GM20431 (cell line): ENCODE data around the gene METTL5.
"Not testable (repeated sequence)": the region's sequence is repeated elsewhere in the genome, so short reads cannot be mapped to it uniquely, and the experiment has no call there.

Experiments used
- in situ Hi-C: fragments of 300-500 bp; cut with MseI, MboI; formaldehyde crosslinking; loops from one replicate; pipeline ENCODE4 v1.15.0; 2020; ENCODE audit warnings: low sequenced_read_pairs; ENCODE audit not compliant: unreplicated experiment

METTL5 gene

DNA sequence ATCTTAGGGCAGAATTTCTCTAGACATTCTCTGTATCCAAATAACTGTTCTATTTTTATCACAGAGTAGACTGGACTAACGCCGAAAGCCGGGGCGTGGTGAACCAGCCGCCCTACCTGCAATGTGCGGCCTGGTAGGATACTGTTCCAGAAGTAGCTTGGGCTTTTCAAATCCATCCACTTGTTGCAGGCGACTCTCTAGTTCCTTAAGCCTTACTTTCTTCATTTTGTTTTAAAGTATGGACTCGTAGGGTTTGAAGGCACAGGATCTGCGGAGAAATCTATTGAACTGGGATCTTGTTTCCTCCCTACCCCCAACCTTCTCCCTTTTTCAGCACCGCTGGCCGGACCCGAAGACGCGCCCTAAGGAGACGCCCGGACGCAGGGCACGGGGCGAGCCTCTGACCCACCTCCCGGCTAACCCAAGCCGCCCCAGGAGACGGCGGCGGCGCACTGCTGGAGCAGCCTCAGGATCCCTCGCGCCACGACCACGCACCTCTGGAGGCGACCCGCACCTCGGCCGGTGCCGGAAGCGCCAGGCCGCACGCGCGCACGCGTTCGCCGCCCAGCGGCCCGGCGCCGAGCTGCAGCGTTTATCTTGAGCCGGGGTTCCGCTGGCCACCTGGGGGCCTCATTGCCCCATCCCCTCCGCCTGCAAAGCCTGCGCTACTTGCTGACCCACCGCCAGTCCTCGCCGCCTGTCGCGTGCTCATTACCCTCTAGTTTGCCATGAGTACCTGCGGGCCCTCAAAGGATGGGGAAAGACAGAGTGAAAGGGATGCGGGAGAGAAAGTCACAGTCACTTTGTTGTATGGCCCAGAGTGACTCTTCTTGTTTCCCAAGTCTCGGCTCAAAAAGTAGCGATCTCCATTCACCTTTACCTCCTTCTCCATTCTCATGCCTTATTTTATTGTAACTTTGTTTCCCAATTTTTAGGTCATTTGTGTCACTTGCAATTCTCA, at the start of gene METTL5:
Gene METTL5 (minus strand): TSS at position 533 of the 961 bp plus-strand sequence. CDS start 308 bp downstream, at position 225.
- in situ Hi-C loops, result no loop called here

DNA sequence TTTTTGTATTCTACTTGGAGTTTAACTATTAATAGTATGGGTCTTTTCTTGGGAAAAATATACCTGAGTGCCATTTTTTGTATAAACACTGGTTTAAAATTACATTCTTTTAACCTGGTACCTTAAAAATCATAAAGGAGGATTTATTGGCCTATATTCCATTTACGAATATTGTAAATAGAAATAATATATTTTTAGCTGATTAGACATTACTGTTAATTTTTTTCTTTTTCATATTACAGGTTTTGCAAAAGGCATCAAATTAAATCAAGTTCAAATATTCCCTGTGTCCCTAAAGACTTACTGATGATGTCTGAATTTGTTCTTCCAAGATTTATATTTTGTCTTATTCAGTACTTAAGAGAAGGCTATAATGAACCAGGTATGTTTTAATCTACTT, 47.3 kb upstream of the METTL5 start:
- in situ Hi-C loops, result no loop called here

DNA sequence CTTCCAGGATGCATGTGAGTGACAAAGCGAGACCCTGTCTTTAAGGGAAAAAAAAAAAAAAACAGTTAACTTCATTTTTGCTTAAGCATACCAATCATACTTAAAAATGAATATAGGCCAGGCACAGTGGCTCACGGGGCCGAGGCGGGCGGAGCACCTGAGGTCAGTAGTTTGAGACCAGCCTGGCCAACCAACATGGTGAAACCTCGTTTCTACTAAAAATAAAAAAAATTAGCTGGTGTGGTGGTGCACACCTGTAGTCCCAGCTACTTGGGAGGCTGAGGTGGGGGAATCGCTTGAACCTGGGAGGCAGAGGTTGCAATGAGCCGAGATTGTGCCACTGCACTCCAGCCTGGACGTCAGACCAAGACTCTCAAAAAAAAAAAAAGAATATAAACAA, 46.7 kb upstream of the METTL5 start:
- in situ Hi-C loops, result not testable (repeated sequence)

DNA sequence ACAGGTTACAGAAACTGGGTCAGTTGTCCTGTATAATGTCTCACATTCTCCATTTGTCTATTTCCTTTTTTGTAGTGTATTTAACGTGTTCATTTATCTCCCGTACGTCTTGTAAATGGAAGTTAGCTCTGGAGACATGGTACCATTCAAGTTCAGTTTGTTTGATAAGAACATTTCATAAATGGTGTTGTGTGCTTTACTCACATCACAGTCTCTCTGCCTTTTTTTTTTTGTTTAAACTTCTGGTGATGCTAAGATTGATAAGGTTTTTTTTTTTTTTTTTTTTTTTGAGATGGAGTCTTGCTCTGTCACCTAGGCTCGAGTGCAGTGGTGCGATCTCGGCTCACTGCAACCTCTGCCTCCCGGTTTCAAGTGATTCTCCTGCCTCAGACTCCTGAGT, 44.2 kb upstream of the METTL5 start:
- in situ Hi-C loops, result no loop called here

DNA sequence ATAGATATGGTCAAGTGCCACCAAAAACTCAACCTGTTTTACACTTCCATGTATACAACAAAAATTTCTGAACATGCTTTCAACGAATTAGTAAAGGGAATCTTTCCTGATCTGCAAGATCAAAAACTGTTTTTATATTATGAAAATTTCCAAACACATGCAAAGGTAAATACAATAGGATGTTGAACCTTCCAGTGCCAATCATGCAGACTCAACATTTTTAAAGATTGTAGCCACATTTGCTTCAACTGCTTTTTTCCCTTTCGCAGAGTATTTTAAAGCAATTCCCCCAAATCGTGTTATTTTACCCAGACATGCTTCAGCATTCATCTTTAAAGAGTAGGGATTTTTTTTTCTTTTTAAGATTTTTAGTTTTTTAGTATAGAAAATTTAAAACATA, 42.9 kb upstream of the METTL5 start:
- in situ Hi-C loops, result no loop called here

DNA sequence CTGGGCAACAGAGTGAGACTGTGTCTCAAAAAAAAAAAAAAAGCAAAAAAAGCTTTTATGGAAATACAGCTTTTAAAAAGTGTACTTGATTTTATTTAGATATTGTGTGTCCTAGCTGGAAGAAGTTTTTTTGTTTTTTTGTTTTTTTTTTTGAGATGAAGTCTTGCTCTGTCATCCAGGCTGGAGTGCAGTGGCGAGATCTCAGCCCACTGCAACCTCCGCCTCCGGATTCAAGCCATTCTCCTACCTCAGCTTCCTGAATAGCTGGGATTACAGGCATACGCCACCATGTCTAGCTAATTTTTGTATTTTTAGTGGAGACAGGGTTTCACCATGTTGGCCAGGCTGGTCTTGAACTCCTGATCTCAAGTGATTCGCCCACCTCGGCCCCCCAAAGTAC, 41.5 kb upstream of the METTL5 start:
- in situ Hi-C loops, result not testable (repeated sequence)

DNA sequence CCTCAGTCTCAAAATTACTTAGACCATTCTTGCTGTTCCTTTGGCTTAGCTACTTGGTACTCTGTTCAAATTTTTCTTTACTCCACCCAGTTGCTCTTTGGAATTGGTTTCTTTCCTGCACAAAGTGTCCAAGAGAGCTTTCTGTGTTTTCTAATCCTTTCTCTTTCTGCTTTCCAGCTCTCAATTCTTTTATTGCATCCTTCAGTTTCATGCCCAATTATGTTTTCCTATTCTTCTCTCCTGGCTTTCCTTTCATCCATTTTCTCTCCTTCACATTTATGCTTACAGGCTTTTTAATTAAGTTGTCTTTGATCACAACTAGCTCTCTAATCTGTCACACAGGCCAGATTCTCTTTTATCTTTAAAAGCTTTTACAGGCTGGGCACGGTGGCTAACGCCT, 40.8 kb upstream of the METTL5 start:
- in situ Hi-C loops, result no loop called here

DNA sequence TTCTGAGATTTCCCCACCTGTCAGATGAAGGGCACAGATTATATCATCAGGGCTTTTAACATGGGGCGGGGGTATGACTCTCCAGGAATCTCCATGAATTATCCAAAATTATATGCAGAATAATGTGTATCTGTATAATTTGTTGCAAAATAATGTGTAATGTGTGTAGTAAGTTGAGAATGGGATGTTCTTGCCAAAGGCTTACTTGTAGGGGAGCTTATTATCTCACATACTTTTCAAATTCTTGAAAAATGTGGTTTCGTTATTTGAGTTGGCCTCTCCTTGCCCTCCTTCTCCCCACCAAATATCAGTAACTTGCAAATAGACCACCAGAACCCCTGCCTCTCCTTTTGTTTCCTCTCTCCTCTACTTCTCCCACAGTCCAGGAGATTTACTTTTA, 38.1 kb upstream of the METTL5 start:
- in situ Hi-C loops, result no loop called here

DNA sequence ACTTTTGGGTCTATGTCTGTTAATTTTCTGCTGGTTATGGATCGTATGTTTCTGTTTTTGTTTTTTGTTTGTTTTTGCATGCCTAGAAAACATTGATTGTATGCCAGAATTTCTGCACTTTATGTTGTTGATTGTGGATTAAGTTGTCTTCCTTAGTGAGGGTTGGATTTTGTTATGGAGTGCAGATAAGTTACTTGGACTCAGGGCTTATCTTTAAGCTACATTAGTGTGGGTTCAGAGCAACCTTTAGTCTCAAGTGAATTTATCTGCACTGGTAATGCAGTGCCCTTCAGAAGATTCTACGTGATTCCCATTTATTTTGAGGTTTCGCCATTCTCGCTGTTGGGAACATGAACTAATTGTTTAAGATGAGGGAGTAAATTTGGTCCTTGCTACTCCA, 35.4 kb upstream of the METTL5 start:
- in situ Hi-C loops, result no loop called here

DNA sequence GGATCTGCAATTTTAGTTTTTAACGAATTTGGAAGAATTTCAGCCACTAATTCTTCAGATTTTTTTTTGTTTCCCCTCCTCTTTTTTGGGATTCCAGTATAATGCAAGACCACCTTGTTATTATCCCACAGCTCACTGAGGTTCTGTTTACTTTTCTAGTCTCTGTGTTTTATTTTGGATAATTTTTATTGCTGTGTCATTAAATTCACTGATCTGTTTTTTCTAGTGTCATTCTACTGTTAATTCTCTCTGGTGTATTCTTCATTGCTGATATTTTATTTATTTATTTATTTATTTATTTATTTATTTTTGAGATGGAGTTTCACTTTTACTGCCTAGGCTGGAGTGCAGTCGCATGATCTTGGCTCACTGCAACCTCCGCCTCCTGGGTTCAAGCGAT, 34.7 kb upstream of the METTL5 start:
- in situ Hi-C loops, result no loop called here

DNA sequence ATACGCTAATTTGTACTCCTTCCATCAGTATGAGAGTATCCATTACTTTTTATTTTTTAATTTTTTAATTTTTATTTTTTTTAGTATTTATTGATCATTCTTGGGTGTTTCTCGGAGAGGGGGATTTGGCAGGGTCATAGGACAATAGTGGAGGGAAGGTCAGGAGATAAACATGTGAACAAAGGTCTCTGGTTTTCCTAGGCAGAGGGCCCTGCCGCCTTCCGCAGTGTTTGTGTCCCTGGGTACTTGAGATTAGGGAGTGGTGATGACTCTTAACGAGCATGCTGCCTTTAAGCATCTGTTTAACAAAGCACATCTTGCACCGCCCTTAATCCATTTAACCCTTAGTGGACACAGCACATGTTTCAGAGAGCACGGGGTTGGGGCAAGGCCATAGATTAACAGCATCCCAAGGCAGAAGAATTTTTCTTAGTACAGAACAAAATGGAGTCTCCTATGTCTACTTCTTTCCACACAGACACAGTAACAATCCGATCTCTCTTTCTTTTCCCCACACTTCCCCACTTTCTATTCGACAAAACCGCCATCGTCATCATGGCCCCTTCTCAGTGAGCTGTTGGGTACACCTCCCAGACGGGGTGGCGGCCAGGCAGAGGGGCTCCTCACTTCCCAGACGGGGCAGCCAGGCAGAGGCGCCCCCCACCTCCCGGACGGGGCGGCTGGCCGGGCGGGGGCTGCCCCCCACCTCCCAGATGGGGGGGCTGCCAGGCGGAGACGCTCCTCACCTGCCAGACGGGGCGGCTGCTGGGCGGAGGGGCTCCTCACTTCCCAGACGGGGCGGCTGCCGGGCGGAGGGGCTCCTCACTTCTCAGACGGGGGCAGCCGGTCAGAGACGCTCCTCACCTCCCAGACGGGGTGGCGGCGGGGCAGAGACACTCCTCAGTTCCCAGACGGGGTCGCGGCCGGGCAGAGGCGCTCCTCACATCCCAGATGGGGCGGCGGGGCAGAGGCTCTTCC, 30.9 kb upstream of the METTL5 start:
- in situ Hi-C loops, result not testable (repeated sequence)

DNA sequence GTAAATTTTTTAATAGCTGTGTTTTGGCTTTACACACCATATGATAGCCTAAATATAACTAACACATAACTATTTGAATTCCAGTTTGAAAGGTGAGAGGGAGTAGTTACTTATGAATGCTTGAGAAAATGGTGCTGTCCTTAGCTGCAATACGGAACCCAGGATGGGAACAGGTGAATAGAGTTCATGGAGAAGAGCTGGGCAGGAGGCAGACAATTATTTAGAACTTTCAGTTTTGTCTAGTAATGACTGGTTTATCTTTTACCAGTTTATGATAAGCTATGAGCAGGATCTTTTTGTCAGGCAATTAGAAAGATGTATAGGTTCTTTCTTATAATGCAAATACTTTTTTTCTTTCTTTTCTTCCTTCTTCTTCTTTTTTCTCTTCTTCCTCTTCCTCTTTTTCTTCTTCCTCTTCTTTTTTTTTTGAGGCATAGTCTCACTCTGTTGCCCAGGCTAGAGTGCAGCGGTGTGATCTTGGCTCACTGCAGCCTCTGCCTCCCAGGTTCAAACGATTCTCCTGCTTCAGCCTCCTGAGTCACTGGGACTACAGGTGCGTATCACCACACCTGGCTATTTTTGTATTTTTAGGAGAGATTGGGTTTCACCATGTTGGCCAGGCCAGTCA, 28.4 kb upstream of the METTL5 start:
- in situ Hi-C loops, result no loop called here

DNA sequence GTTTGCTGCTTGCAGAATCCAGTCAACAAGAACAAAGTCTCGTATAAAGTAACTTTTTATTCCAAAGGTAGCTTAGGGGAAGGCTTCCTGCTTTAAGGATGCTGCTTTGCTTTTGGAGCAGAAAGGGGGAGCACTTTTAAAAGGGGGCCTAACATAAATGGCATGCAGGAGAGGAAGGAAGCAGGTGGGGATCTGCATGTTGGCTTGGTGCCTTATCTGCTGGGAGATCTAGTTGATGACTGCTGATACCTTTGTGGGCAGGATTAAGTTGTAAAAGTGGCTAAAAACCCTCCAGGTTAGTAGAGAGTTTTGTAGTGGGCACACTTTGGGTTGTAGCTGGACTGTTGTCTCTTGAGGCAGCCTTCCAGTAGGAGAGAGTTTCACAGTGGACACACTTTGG, 25.0 kb upstream of the METTL5 start:
- in situ Hi-C loops, result no loop called here

DNA sequence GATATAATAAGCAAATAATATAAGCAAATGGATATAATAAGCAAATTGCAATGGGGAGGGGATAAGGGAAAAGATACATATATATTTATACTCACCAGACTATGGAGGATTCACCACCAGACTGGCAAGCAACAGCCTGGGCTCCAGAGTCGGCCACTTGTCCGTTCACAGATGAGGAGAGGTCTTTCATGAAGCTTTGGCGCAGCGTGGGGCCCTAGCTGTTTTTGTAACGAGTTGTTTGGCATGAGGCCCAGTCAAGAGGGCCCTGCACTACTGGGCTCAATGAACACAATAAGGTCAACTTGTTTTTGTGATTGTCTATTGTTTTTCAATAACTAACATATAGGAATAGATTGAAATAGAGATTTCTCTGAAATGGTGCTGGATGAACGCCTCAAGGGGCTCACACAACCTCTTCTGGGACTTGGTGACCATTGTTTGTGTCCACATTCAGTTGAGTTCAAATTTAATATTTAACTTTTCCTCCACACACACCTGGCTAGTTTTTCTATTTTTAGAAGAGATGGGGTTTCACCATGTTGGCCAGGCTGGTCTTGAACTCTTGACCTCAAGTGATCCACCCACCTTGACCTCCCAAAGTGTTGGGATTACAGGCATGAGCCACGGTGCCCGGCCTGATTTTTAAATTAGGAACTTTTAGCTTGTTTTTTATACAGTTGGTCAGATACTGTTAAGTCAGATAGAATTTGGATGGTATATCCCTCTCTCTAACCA, 24.4 kb upstream of the METTL5 start:
- in situ Hi-C loops, result not testable (repeated sequence)

DNA sequence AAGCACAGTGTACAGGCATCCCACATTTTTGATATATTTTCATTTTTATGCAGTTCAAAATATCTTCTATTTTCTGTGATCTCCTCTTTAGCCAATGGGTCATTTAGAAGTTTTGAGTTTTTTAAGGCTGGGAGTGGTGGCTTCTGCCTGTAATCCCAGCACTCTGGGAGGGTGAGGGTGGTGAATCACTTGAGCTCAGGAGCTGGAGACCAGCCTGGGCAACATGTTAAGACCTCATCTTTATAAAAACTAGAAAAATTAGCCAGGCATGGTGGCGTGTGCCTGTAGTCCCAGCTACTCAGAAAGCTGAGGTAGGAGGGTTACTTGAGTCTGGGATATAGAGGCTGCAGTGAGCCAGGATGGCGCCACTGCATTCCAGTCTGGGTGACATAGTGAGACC, 20.3 kb upstream of the METTL5 start:
- in situ Hi-C loops, result no loop called here

DNA sequence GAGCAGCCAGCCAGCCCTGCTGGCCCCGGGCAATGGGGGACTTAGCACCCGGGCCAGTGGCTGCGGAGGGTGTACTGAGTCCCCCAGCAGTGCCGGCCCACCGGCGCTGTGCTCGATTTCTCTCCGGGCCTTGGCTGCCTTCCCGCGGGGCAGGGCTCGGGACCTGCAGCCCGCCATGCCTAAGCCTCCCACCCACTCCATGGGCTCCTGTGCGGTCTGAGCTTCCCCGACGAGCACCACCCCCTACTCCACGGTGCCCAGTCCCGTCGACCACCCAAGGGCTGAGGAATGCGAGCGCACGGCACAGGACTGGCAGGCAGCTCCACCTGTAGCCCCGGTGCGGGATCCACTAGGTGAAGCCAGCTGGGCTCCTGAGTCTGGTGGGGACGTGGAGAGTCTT, 16.9 kb upstream of the METTL5 start:
- in situ Hi-C loops, result not testable (repeated sequence)

DNA sequence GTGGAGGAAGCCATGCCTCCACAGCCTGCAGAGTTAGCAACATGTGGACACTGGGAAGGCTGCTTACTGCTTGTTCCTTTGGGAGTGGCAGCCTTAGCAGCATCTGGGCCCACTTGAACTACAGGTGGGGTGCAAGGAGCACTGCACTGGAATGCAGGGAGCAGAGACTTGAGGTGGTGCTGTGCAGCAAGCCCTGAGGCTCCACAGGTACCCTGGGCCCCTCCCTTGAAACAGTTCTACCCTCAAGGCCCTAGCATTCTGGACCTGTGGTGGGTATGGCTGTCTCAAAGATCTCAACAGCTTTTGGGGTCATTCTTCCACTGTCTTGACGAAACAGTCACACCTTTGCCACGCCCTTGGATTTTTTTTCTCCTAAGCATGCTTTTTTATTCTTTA, 16.0 kb upstream of the METTL5 start:
- in situ Hi-C loops, result no loop called here

DNA sequence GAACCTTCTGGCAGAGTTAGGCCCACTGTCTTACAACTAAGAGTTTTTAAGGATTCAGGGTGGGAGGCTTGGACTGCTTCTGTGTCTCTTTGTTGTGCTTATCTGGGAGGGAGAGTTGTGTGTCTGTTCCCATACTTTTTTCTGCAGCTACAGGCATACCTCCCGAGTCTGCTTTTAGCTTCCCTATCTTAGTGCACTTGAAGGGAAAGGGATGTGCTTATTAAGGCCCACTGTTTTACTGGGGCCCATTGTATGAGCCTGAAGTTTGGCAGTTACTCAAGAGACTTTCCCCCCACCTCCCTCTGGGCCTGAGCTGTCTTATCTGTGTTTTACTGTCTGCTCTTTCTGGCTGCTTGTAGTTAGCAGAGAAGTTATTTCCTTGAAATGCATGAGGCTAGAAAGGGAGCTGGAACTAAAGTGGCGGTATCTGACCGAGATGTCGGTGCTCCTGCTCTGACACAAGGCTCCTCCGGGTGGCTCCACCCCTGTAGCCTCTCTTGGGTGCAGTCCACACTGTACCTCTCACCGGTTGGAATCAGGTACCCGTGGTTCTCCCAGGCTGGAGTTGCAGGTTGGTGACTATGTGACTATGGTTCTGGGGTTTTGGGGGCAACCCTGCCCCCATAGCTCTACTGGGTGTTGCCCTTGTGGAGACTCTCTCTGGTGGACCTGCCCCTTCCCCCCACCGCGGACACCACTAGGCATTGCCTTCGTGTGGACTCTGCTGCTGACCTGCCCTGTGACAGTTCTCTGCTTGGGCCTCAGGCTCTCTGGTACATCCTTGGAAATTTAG, 15.4 kb upstream of the METTL5 start:
- in situ Hi-C loops, result no loop called here
